Brain pericyte (primary cell): ENCODE measurements around the gene SLC26A4.
"Not testable (repeated sequence)": the region's sequence is repeated elsewhere in the genome, so short reads cannot be mapped to it uniquely, and the experiment has no call there.

Experiments used
- DNase-seq: peaks from one replicate; pipeline ENCODE4 v3.0.0-alpha.2; 2012; ENCODE audit warnings: low read depth, low spot score

Gene SLC26A4

GRCh38 chr7:107660381-107661080, at the start of gene SLC26A4:
TSS of gene SLC26A4 (plus strand) at chr7:107660828. CDS start at chr7:107661642, 814 bp downstream.
- no peak for DNase-seq

GRCh38 chr7:107613439-107613838, 47.2 kb upstream of the SLC26A4 start:
- no peak for DNase-seq

- no peak for DNase-seq
These were observed 46.7 kb upstream of the SLC26A4 start for GRCh38 chr7:107613948-107614347.

GRCh38 chr7:107614425-107614824, 46.2 kb upstream of the SLC26A4 start:
- DNase-seq = no peak

- no peak for DNase-seq
These were observed 44.5 kb upstream of the SLC26A4 start for GRCh38 chr7:107615910-107616680.

- DNase-seq = no peak
These were observed 38.2 kb upstream of the SLC26A4 start for GRCh38 chr7:107622429-107622828.

- no peak for DNase-seq
These were observed 37.7 kb upstream of the SLC26A4 start for GRCh38 chr7:107622894-107623293.

- no peak for DNase-seq
These were observed 33.6 kb upstream of the SLC26A4 start for GRCh38 chr7:107627002-107627401.

GRCh38 chr7:107628461-107629064, 32.1 kb upstream of the SLC26A4 start:
- DNase-seq = no peak

GRCh38 chr7:107630342-107630741, 30.3 kb upstream of the SLC26A4 start:
- no peak for DNase-seq

- no peak for DNase-seq
These were observed 28.8 kb upstream of the SLC26A4 start for GRCh38 chr7:107631588-107632491.

- no peak for DNase-seq
These were observed 28.1 kb upstream of the SLC26A4 start for GRCh38 chr7:107632492-107632865.

GRCh38 chr7:107638594-107638993, 22.0 kb upstream of the SLC26A4 start:
- no peak for DNase-seq

GRCh38 chr7:107639070-107639469, 21.6 kb upstream of the SLC26A4 start:
- not testable (repeated sequence) for DNase-seq

GRCh38 chr7:107641676-107642075, 19.0 kb upstream of the SLC26A4 start:
- DNase-seq = no peak

GRCh38 chr7:107642501-107642900, 18.1 kb upstream of the SLC26A4 start:
- no peak for DNase-seq

GRCh38 chr7:107643407-107643806, 17.2 kb upstream of the SLC26A4 start:
- DNase-seq = no peak

GRCh38 chr7:107643938-107644308, 16.7 kb upstream of the SLC26A4 start:
- DNase-seq = no peak

- DNase-seq = no peak
These were observed 16.2 kb upstream of the SLC26A4 start for GRCh38 chr7:107644309-107644974.

- DNase-seq = no peak
These were observed 8.0 kb upstream of the SLC26A4 start for GRCh38 chr7:107652642-107653041.

- no peak for DNase-seq
These were observed 2.2 kb upstream of the SLC26A4 start for GRCh38 chr7:107658467-107658866.
